Stomach (tissue), 4 donors: ENCODE results near the gene NRXN2.

Source experiments
- EP300 ChIP-seq: sonication (generic); formaldehyde crosslinking; IDR thresholded peaks from one replicate; pipeline ENCODE4 v1.6.1; 2017; ENCODE audit warnings: antibody characterized with exemption
- POLR2AphosphoS5 ChIP-seq, 3 donors: sonication (generic); formaldehyde crosslinking; IDR thresholded peaks; one replicate each; pipeline ENCODE4 v1.6.1; 2016; ENCODE audit warnings: antibody characterized with exemption in 3 of 3
- TF ChIP-seq, protein P1 (sequence below), 7 experiments: fragments of 450-650 bp in 4 of 7; fragments of 200-600 bp in 3 of 7; sonication (generic) in 3 of 7; IDR thresholded peaks; one replicate each; pipeline ENCODE4 v1.5.1; 2016 to 2019; ENCODE audit warnings: antibody characterized with exemption in 7 of 7, control low read depth in 2 of 7, mild to moderate bottlenecking in 1 of 7

DNA sequence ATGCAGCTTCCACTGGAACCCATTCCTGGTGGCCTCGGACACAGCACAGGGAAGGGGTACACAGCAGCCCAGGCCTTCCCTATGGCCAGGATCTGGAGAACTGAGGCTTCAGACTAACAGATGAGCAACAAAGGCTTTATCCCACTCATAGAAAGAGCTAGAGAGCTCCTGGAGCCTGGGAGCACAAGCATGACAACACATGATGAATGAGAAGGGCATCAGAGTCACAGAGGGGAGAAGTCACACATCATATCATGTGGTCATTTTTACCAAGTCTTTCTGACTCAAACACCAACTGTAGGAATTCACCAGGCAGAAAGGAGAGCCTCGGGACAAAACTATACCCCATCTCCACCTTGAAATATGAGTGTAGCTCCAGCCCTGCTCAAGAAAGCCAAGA lies 43.2 kb downstream of the NRXN2 start:
- TF ChIP-seq POLR2AphosphoS5 (IDR thresholded peaks at IDR 0.05) (no peak), EP300 (no peak)
- TF ChIP-seq, protein P1, sequence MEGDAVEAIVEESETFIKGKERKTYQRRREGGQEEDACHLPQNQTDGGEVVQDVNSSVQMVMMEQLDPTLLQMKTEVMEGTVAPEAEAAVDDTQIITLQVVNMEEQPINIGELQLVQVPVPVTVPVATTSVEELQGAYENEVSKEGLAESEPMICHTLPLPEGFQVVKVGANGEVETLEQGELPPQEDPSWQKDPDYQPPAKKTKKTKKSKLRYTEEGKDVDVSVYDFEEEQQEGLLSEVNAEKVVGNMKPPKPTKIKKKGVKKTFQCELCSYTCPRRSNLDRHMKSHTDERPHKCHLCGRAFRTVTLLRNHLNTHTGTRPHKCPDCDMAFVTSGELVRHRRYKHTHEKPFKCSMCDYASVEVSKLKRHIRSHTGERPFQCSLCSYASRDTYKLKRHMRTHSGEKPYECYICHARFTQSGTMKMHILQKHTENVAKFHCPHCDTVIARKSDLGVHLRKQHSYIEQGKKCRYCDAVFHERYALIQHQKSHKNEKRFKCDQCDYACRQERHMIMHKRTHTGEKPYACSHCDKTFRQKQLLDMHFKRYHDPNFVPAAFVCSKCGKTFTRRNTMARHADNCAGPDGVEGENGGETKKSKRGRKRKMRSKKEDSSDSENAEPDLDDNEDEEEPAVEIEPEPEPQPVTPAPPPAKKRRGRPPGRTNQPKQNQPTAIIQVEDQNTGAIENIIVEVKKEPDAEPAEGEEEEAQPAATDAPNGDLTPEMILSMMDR (IDR thresholded peaks at IDR 0.05), result no peak
